ENCODE data around the gene PCNT. TPM values are rescaled to one million over a fixed set of nuclear protein-coding genes. Genes with fewer than 3 reads are reported as not detected.

PCNT gene
- total RNA-seq, 6 donors from 2014 or later = 24.9 to 130 (median 44.4) TPM

DNA sequence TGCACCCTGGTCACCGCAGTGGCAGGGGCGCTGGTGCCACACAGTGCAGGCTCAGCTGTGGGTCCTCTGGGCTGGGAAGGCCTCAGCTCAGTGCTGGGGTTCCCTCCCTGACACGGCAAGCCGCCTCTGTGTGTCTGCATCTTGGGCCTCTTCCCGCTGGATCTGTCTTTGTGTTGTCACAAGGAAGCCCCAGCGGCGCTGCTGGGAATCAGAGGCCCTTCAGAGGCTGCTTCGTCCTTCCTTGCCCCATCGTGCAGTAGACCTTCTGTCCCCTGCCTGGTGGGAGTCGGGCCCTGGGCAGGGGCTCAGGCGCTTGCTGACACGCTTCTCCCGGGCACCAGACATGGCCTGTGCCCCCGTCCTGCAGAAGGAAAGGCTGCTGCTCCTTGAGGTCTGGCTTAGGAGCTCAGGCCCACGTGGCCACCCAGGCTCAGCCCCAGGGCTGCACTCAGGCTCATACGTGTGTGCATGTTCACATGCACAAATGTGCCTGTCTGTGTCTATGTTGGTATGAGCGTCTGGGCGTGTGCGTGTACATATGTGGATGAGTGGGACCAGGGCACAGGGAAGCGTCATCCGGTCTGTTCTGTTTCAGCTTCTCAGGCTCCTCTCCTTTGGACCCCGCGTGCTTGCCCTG, 110.5 kb downstream of the PCNT start:
- WGBS, 2 donors = 94 to 98% methylated on average over 16 to 21 of the region's 23 CpGs
- DNase-seq (no peak), ATAC-seq (ENCODE audit: low FRiP score in 2 of 2) (no peak)
- no peak overlapping the region for H3K4me3 ChIP-seq
- H3K27ac ChIP-seq = no peak overlapping the region
- peaks cover 10 to 93% (median 68%) of the 10 kb centered on the region in 4 donors for H3K36me3 ChIP-seq
- no peaks in the 10 kb centered on the region for H3K9me3 ChIP-seq
- H3K27me3 ChIP-seq = no peaks in the 10 kb centered on the region
- TF ChIP-seq, protein P1, sequence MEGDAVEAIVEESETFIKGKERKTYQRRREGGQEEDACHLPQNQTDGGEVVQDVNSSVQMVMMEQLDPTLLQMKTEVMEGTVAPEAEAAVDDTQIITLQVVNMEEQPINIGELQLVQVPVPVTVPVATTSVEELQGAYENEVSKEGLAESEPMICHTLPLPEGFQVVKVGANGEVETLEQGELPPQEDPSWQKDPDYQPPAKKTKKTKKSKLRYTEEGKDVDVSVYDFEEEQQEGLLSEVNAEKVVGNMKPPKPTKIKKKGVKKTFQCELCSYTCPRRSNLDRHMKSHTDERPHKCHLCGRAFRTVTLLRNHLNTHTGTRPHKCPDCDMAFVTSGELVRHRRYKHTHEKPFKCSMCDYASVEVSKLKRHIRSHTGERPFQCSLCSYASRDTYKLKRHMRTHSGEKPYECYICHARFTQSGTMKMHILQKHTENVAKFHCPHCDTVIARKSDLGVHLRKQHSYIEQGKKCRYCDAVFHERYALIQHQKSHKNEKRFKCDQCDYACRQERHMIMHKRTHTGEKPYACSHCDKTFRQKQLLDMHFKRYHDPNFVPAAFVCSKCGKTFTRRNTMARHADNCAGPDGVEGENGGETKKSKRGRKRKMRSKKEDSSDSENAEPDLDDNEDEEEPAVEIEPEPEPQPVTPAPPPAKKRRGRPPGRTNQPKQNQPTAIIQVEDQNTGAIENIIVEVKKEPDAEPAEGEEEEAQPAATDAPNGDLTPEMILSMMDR (IDR thresholded peaks at IDR 0.05) = no peak
- TF ChIP-seq POLR2AphosphoS5 (IDR thresholded peaks at IDR 0.05) (no peak), EP300 (IDR thresholded peaks at IDR 0.05) (no peak), POLR2A (IDR thresholded peaks at IDR 0.05) (no peak)
- H3K4me1 ChIP-seq = no peaks in the 10 kb centered on the region

DNA sequence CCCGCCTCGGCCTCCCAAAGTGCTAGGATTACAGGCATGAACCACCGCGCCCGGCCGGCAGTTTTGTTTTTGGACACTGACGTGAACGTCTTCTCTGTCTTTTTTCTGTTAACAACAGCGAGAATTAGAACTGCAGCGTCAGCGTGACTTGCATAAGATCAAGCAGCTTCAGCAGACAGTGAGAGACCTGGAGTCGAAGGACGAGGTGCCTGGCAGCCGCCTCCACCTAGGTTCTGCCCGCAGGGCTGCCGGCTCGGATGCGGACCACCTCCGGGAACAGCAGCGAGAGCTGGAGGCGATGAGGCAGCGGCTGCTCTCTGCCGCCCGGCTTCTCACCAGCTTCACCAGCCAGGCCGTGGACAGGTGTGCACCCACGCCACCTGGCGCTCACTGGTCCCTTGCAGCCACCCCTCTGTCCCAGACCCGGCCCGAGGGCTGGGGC, 111.9 kb downstream of the PCNT start:
- peak in 1 of 2 donors; percentile 70 for DNase-seq
- Histone ChIP-seq H3K4me3 (no peak overlapping the region), H3K36me3 (peaks cover 4 to 93% (median 69%) of the 10 kb centered on the region in 4 donors), H3K9me3 (no peaks in the 10 kb centered on the region), H3K27me3 (no peaks in the 10 kb centered on the region), H3K4me1 (no peaks in the 10 kb centered on the region), H3K27ac (no peak overlapping the region)
- no peak for ATAC-seq (ENCODE audit: low FRiP score in 2 of 2)
- WGBS, 2 donors = 95 to 97% methylated on average over 24 to 28 of the region's 29 CpGs
- no peak for TF ChIP-seq POLR2AphosphoS5 (IDR thresholded peaks at IDR 0.05)
- TF ChIP-seq, protein P1 (IDR thresholded peaks at IDR 0.05) = no peak
- TF ChIP-seq POLR2A (IDR thresholded peaks at IDR 0.05) = no peak
- TF ChIP-seq EP300 (IDR thresholded peaks at IDR 0.05) = no peak

DNA sequence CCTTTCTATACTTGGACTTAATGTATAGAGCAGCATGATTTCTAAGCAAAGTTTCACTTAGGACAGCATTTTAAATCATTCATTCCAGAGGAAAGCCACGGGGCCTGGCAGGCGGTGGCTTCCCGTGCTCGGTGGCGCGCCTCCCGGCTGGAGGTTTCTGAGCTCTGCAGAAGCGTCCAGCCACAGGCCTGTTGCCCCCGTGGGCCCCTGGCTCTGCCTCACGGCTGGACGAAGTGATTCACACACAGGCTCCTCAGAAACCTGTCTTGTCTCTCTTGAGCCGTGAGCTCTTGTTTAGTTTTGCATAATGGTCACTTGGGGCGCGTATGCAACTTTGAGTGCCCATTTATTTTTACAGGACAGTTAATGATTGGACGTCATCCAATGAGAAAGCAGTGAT, 112.7 kb downstream of the PCNT start:
- Histone ChIP-seq H3K27ac (no peak overlapping the region), H3K4me3 (no peak overlapping the region), H3K36me3 (peaks cover 10 to 93% (median 69%) of the 10 kb centered on the region in 4 donors), H3K9me3 (no peaks in the 10 kb centered on the region), H3K27me3 (no peaks in the 10 kb centered on the region), H3K4me1 (no peaks in the 10 kb centered on the region)
- 83 to 96% methylated on average over 10 to 15 of the region's 15 CpGs for WGBS, 2 donors
- DNase-seq = no peak
- ATAC-seq (ENCODE audit: low FRiP score in 2 of 2) = no peak
- TF ChIP-seq EP300 (IDR thresholded peaks at IDR 0.05) (no peak), POLR2AphosphoS5 (IDR thresholded peaks at IDR 0.05) (no peak), POLR2A (IDR thresholded peaks at IDR 0.05) (no peak)
- TF ChIP-seq, protein P1 (IDR thresholded peaks at IDR 0.05) = no peak

DNA sequence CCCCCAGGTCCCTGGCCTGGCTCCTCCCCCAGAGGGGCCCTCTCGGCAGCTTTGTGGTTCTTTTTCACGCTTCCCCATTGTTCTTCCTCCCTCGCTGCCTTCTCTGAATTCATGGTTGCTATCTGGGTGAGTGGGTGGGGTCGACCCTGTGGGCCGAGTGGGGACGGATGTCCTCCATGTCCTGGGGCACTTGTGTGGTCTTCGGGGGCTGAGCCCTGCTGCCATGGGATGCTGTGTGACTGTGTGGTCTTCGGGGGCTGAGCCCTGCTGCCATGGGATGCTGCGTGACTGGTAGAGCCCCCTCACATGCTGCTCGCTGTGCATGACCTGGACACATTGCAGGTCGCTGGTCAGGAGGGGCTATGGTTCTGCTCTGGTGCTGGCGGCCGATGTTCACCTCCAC, 113.1 kb downstream of the PCNT start:
- no peak for DNase-seq
- H3K4me1 ChIP-seq = no peaks in the 10 kb centered on the region
- no peaks in the 10 kb centered on the region for H3K9me3 ChIP-seq
- no peak overlapping the region for H3K27ac ChIP-seq
- peaks cover 11 to 93% (median 69%) of the 10 kb centered on the region in 4 donors for H3K36me3 ChIP-seq
- WGBS, 2 donors = 85 to 86% methylated on average over 13 of the region's 13 CpGs
- peak in 1 of 2 donors; percentile 34 for ATAC-seq (ENCODE audit: low FRiP score in 2 of 2)
- no peak for TF ChIP-seq POLR2A (IDR thresholded peaks at IDR 0.05)
- no peak for TF ChIP-seq POLR2AphosphoS5 (IDR thresholded peaks at IDR 0.05)
- no peak for TF ChIP-seq EP300 (IDR thresholded peaks at IDR 0.05)
- TF ChIP-seq, protein P1 (IDR thresholded peaks at IDR 0.05) = no peak
- no peaks in the 10 kb centered on the region for H3K27me3 ChIP-seq
- no peak overlapping the region for H3K4me3 ChIP-seq

DNA sequence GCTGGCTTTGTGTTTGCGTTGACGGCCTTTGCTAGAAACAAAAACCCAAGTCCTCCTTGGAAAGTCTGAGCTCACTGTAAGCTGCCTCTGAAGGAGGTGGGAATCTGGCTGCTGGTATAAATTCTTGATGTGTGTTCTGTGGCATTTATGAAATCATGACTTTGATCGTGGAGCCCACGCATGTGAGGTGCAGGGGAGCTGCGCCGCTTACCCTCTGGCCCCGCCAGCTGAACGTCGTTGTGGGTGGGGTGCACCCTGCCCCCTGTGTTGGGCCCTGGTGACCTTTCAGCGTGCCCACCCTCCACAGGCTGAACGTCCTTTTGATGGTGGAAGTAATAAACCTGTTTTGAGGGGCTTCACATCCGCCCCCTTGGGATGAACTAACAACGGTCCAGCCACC, 113.6 kb downstream of the PCNT start:
- H3K36me3 ChIP-seq = peaks cover 11 to 93% (median 68%) of the 10 kb centered on the region in 4 donors
- TF ChIP-seq, protein P1 (IDR thresholded peaks at IDR 0.05) = no peak
- TF ChIP-seq POLR2AphosphoS5 (IDR thresholded peaks at IDR 0.05) = no peak
- TF ChIP-seq POLR2A (IDR thresholded peaks at IDR 0.05) = no peak
- no peak for TF ChIP-seq EP300 (IDR thresholded peaks at IDR 0.05)
- H3K4me1 ChIP-seq = no peaks in the 10 kb centered on the region
- H3K27ac ChIP-seq = no peak overlapping the region
- no peak overlapping the region for H3K4me3 ChIP-seq
- 88 to 97% methylated on average over 7 to 13 of the region's 13 CpGs for WGBS, 2 donors
- DNase-seq = no peak
- no peak for ATAC-seq (ENCODE audit: low FRiP score in 2 of 2)
- H3K9me3 ChIP-seq = no peaks in the 10 kb centered on the region
- H3K27me3 ChIP-seq = no peaks in the 10 kb centered on the region
